ENCODE results near the gene GALNT14. TPM values are rescaled to one million over a fixed set of nuclear protein-coding genes. Genes with fewer than 3 reads are reported as not detected.

The GALNT14 gene
- polyA plus RNA-seq, 1 experiment, result 0.07 TPM

- DNase-seq (ENCODE audit: low read depth, low spot score), result no peak
- Histone ChIP-seq H3K4me3 (ENCODE audit: low read depth, low read length) (no peak overlapping the region), H3K27me3 (ENCODE audit: control insufficient read depth, insufficient read depth, low read length) (no peaks in the 10 kb centered on the region), H3K27ac (ENCODE audit: low read depth, low read length) (no peak overlapping the region), H3K9me3 (ENCODE audit: control insufficient read depth, insufficient read depth, low read length) (no peaks in the 10 kb centered on the region)
- ChIA-PET POLR2A (no interaction called here), CTCF (no interaction called here)
- no peak for TF ChIP-seq CTCF (IDR thresholded peaks at IDR 0.05; ENCODE audit: low read depth, low read length)
Measured at GRCh38 chr2:31088504-31089195, 49.6 kb downstream of the GALNT14 start.

- H3K4me3 ChIP-seq (ENCODE audit: low read depth, low read length), result no peak overlapping the region
- H3K9me3 ChIP-seq (ENCODE audit: control insufficient read depth, insufficient read depth, low read length), result no peaks in the 10 kb centered on the region
- ChIA-PET POLR2A (no interaction called here), CTCF (no interaction called here)
- no peak overlapping the region for H3K27ac ChIP-seq (ENCODE audit: low read depth, low read length)
- no peak for TF ChIP-seq CTCF (IDR thresholded peaks at IDR 0.05; ENCODE audit: low read depth, low read length)
- H3K27me3 ChIP-seq (ENCODE audit: control insufficient read depth, insufficient read depth, low read length), result no peaks in the 10 kb centered on the region
- no peak for DNase-seq (ENCODE audit: low read depth, low spot score)
Measured at GRCh38 chr2:31087491-31087890, 50.7 kb downstream of the GALNT14 start.

GRCh38 chr2:31086590-31086989 is 51.6 kb downstream of the GALNT14 start:
- no peaks in the 10 kb centered on the region for H3K9me3 ChIP-seq (ENCODE audit: control insufficient read depth, insufficient read depth, low read length)
- POLR2A ChIA-PET, result no interaction called here
- no peak overlapping the region for H3K4me3 ChIP-seq (ENCODE audit: low read depth, low read length)
- CTCF ChIA-PET, result no interaction called here
- no peaks in the 10 kb centered on the region for H3K27me3 ChIP-seq (ENCODE audit: control insufficient read depth, insufficient read depth, low read length)
- TF ChIP-seq CTCF (IDR thresholded peaks at IDR 0.05; ENCODE audit: low read depth, low read length), result no peak
- DNase-seq (ENCODE audit: low read depth, low spot score), result no peak
- no peak overlapping the region for H3K27ac ChIP-seq (ENCODE audit: low read depth, low read length)

GRCh38 chr2:31083234-31083993 is 54.8 kb downstream of the GALNT14 start:
- no peaks in the 10 kb centered on the region for H3K9me3 ChIP-seq (ENCODE audit: control insufficient read depth, insufficient read depth, low read length)
- no peak for DNase-seq (ENCODE audit: low read depth, low spot score)
- H3K27ac ChIP-seq (ENCODE audit: low read depth, low read length), result no peak overlapping the region
- ChIA-PET POLR2A (no interaction called here), CTCF (no interaction called here)
- TF ChIP-seq CTCF (IDR thresholded peaks at IDR 0.05; ENCODE audit: low read depth, low read length), result no peak
- no peak overlapping the region for H3K4me3 ChIP-seq (ENCODE audit: low read depth, low read length)
- H3K27me3 ChIP-seq (ENCODE audit: control insufficient read depth, insufficient read depth, low read length), result no peaks in the 10 kb centered on the region

- Histone ChIP-seq H3K4me3 (ENCODE audit: low read depth, low read length) (no peak overlapping the region), H3K27ac (ENCODE audit: low read depth, low read length) (no peak overlapping the region), H3K27me3 (ENCODE audit: control insufficient read depth, insufficient read depth, low read length) (no peaks in the 10 kb centered on the region), H3K9me3 (ENCODE audit: control insufficient read depth, insufficient read depth, low read length) (no peaks in the 10 kb centered on the region)
- DNase-seq (ENCODE audit: low read depth, low spot score), result no peak
- ChIA-PET CTCF (no interaction called here), POLR2A (no interaction called here)
- TF ChIP-seq CTCF (IDR thresholded peaks at IDR 0.05; ENCODE audit: low read depth, low read length), result no peak
Measured at GRCh38 chr2:31082002-31082401, 56.2 kb downstream of the GALNT14 start.
